IMR-90 (cell line): Measurements from ENCODE around the gene MAFG.

Experiments
- FOS ChIP-seq: fragments of 150-350 bp; IDR thresholded peaks from 2 replicates; pipeline ENCODE4 v1.6.1; 2016; ENCODE audit warnings: low read depth, low read length
- MAFK ChIP-seq: IDR thresholded peaks from 2 replicates; pipeline ENCODE4 v1.6.1; 2012; ENCODE audit warnings: low read depth, low read length, improper control_type of control experiment
- NFE2L2 ChIP-seq: fragments of 150-350 bp; IDR thresholded peaks from 2 replicates; pipeline ENCODE4 v1.6.1; 2016; ENCODE audit warnings: low read depth, mild to moderate bottlenecking, low read length
- POLR2A ChIP-seq: IDR thresholded peaks from 2 replicates; pipeline ENCODE4 v1.6.1; 2012; ENCODE audit warnings: mild to moderate bottlenecking, low read depth, low read length
- RAD21 ChIP-seq: IDR thresholded peaks from 2 replicates; pipeline ENCODE4 v1.6.1; 2012; ENCODE audit warnings: low read length, improper control_type of control experiment
- TF ChIP-seq, protein P1 (sequence below): conservative IDR thresholded peaks from 2 replicates; pipeline ENCODE4 v1.5.1; 2012; ENCODE audit warnings: mild to moderate bottlenecking, low read depth, low read length, improper control_type of control experiment

DNA sequence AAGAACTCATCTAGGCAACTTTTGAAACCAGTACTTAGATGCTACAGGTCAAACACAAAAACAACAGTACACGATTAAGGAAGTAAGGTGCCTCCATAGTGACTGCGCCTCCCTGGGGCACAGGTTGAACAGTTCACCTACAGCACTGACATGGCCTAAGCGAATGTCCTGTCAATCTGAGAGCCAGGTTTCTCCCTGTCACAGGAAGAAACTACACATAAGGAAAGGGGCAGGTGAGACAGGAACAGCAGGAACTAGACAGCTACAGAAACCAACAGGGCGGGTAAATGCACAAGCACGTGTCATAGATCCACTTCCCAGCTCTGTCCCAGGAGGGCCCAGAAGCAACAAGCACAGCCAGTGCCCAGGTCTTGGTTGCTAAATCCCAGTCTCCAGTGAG lies 48.4 kb downstream of the MAFG start:
- TF ChIP-seq, protein P1, sequence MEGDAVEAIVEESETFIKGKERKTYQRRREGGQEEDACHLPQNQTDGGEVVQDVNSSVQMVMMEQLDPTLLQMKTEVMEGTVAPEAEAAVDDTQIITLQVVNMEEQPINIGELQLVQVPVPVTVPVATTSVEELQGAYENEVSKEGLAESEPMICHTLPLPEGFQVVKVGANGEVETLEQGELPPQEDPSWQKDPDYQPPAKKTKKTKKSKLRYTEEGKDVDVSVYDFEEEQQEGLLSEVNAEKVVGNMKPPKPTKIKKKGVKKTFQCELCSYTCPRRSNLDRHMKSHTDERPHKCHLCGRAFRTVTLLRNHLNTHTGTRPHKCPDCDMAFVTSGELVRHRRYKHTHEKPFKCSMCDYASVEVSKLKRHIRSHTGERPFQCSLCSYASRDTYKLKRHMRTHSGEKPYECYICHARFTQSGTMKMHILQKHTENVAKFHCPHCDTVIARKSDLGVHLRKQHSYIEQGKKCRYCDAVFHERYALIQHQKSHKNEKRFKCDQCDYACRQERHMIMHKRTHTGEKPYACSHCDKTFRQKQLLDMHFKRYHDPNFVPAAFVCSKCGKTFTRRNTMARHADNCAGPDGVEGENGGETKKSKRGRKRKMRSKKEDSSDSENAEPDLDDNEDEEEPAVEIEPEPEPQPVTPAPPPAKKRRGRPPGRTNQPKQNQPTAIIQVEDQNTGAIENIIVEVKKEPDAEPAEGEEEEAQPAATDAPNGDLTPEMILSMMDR = no peak
- TF ChIP-seq MAFK = no peak
- TF ChIP-seq RAD21 = no peak
- no peak for TF ChIP-seq POLR2A
- no peak for TF ChIP-seq FOS
- no peak for TF ChIP-seq NFE2L2
